ENCODE measurements around the gene UMOD. TPM values are rescaled to one million over a fixed set of nuclear protein-coding genes. Genes with fewer than 3 reads are reported as not detected.
"Not testable (repeated sequence)": the region's sequence is repeated elsewhere in the genome, so short reads cannot be mapped to it uniquely, and the experiment has no call there.

Gene UMOD
- total RNA-seq, 2 donors from 2014 or later, result not detected

- ATAC-seq (replicated peaks in 1 of 2) (no peak), DNase-seq (no peak)
- H3K4me1 Mint-ChIP-seq (ENCODE audit: low read depth), result no peaks in the 10 kb centered on the region
- H3K9me3 Mint-ChIP-seq, result peaks cover 0 to 1% of the 10 kb centered on the region in 2 donors
- H3K27ac Mint-ChIP-seq, result no peak overlapping the region
- H3K27me3 Mint-ChIP-seq (ENCODE audit: low read depth), result no peaks in the 10 kb centered on the region
- no peak overlapping the region for H3K4me3 Mint-ChIP-seq
- H3K36me3 Mint-ChIP-seq (ENCODE audit: insufficient read depth in 2 of 2), result no peaks in the 10 kb centered on the region
Observed at GRCh38 chr16:20326321-20326720, 26.2 kb downstream of the UMOD start.

DNA sequence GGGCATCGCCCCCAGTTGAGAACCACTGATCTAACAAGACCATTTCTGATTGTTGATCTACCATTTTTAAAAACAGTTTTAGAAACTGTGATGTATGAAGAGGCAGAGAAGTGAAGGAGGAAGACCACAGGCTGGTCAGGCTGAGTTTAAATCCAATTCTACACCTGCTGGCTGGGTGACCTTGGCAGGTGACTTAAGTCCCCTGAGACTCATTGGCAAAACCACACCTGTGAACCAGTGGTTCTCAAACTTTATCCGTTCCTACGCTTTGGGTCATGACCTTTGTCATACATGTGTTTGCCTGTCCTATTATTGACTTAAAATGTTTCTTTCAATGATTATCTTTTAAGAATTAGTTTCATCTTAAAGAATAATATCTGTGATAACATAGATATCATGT is 27.5 kb downstream of the UMOD start:
- Mint-ChIP-seq H3K36me3 (ENCODE audit: insufficient read depth in 2 of 2) (no peaks in the 10 kb centered on the region), H3K4me3 (no peak overlapping the region), H3K27ac (no peak overlapping the region), H3K4me1 (ENCODE audit: low read depth) (no peaks in the 10 kb centered on the region), H3K27me3 (ENCODE audit: low read depth) (no peaks in the 10 kb centered on the region), H3K9me3 (peaks cover 0 to 1% of the 10 kb centered on the region in 2 donors)
- DNase-seq (no peak), ATAC-seq (replicated peaks in 1 of 2) (no peak)

- Mint-ChIP-seq H3K4me1 (ENCODE audit: low read depth) (no peaks in the 10 kb centered on the region), H3K36me3 (ENCODE audit: insufficient read depth in 2 of 2) (no peaks in the 10 kb centered on the region), H3K27ac (no peak overlapping the region), H3K9me3 (no peaks in the 10 kb centered on the region), H3K27me3 (ENCODE audit: low read depth) (no peaks in the 10 kb centered on the region), H3K4me3 (no peak overlapping the region)
- DNase-seq (no peak), ATAC-seq (replicated peaks in 1 of 2) (no peak)
Observed at GRCh38 chr16:20323591-20324117, 28.9 kb downstream of the UMOD start.

- Mint-ChIP-seq H3K27me3 (ENCODE audit: low read depth) (no peaks in the 10 kb centered on the region), H3K27ac (no peak overlapping the region), H3K4me3 (no peak overlapping the region), H3K36me3 (ENCODE audit: insufficient read depth in 2 of 2) (no peaks in the 10 kb centered on the region), H3K4me1 (ENCODE audit: low read depth) (no peaks in the 10 kb centered on the region), H3K9me3 (no peaks in the 10 kb centered on the region)
- no peak for ATAC-seq (replicated peaks in 1 of 2)
- no peak for DNase-seq
Observed at GRCh38 chr16:20322696-20323095, 29.8 kb downstream of the UMOD start.

GRCh38 chr16:20321671-20322070 is 30.8 kb downstream of the UMOD start:
- ATAC-seq (replicated peaks in 1 of 2) (no peak), DNase-seq (no peak)
- Mint-ChIP-seq H3K4me1 (ENCODE audit: low read depth) (no peaks in the 10 kb centered on the region), H3K36me3 (ENCODE audit: insufficient read depth in 2 of 2) (no peaks in the 10 kb centered on the region), H3K9me3 (no peaks in the 10 kb centered on the region), H3K4me3 (no peak overlapping the region), H3K27me3 (ENCODE audit: low read depth) (no peaks in the 10 kb centered on the region), H3K27ac (no peak overlapping the region)

- not testable (repeated sequence) for H3K4me3 Mint-ChIP-seq; ATAC-seq (replicated peaks in 1 of 2); H3K27ac Mint-ChIP-seq; H3K9me3 Mint-ChIP-seq; H3K27me3 Mint-ChIP-seq (ENCODE audit: low read depth); DNase-seq; H3K36me3 Mint-ChIP-seq (ENCODE audit: insufficient read depth in 2 of 2); H3K4me1 Mint-ChIP-seq (ENCODE audit: low read depth)
Observed at GRCh38 chr16:20321051-20321450, 31.5 kb downstream of the UMOD start.

GRCh38 chr16:20320592-20320991 is 31.9 kb downstream of the UMOD start:
- no peak for DNase-seq
- Mint-ChIP-seq H3K9me3 (no peaks in the 10 kb centered on the region), H3K4me1 (ENCODE audit: low read depth) (no peaks in the 10 kb centered on the region), H3K36me3 (ENCODE audit: insufficient read depth in 2 of 2) (no peaks in the 10 kb centered on the region), H3K27ac (no peak overlapping the region), H3K27me3 (ENCODE audit: low read depth) (no peaks in the 10 kb centered on the region), H3K4me3 (no peak overlapping the region)
- no peak for ATAC-seq (replicated peaks in 1 of 2)

DNA sequence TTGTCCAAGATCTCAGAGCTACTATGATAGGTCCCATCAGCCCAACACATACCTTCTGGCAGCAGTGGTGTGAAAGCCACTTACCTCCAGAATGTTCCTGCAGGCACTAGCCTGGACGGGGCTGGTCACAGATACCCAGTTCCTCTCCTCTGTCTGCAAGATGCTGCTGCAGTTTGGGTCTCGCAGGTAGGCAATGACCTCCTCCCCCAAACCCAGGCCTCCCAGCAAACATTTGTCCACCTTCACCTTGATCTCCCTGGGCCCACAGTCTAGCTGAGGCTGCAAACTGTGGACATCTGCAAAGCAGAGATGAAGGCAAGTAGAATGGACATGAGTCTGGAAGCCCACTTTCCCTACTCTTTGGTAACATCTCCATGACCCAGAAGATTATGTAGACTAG is 32.3 kb downstream of the UMOD start:
- Mint-ChIP-seq H3K36me3 (ENCODE audit: insufficient read depth in 2 of 2) (no peaks in the 10 kb centered on the region), H3K27me3 (ENCODE audit: low read depth) (no peaks in the 10 kb centered on the region), H3K4me1 (ENCODE audit: low read depth) (no peaks in the 10 kb centered on the region), H3K9me3 (no peaks in the 10 kb centered on the region), H3K4me3 (no peak overlapping the region), H3K27ac (no peak overlapping the region)
- ATAC-seq (replicated peaks in 1 of 2), result no peak
- no peak for DNase-seq

DNA sequence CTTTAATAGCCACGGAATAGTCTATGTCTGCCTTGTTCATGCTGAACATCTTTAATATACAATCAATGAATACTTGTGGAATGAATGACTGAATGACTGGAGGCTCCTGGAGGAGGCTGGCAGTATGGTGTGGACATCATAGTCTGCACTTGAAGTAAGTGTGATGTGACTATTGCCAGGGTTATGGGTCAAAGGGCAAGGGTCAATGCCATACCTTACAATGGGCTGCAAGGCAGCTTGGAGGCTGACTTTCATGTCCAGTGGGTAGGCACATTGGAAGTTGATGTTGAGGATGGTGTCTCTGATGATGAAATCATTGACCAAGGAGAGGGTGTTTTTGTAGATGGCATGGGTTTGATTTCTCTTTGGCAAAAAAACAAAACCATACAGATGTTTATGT is 33.1 kb downstream of the UMOD start:
- ATAC-seq (replicated peaks in 1 of 2) (no peak), DNase-seq (no peak)
- Mint-ChIP-seq H3K36me3 (ENCODE audit: insufficient read depth in 2 of 2) (no peaks in the 10 kb centered on the region), H3K27ac (no peak overlapping the region), H3K4me1 (ENCODE audit: low read depth) (no peaks in the 10 kb centered on the region), H3K9me3 (no peaks in the 10 kb centered on the region), H3K27me3 (ENCODE audit: low read depth) (no peaks in the 10 kb centered on the region), H3K4me3 (no peak overlapping the region)

DNA sequence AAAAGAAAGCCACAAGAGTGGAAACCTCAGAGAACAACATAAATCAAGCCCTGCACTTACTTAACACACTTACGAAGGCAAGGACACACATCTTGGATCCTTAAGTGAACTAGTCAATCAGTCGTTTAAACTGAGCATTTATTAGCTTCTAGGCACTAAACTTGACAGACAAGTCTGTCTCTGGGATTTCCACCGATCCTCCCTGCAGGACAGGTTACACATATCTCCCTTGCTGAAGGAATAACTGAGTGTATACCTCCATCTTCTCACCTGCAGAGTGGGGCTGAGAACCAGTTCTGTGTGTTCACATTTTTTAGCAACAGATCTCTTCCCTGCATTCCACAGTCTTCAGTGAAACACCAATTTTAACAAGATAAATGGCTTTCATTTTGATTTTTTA is 34.1 kb downstream of the UMOD start:
- ATAC-seq (replicated peaks in 1 of 2) (no peak), DNase-seq (no peak)
- no peak overlapping the region for H3K4me3 Mint-ChIP-seq
- no peaks in the 10 kb centered on the region for H3K36me3 Mint-ChIP-seq (ENCODE audit: insufficient read depth in 2 of 2)
- H3K9me3 Mint-ChIP-seq, result no peaks in the 10 kb centered on the region
- H3K27ac Mint-ChIP-seq, result no peak overlapping the region
- H3K27me3 Mint-ChIP-seq (ENCODE audit: low read depth), result no peaks in the 10 kb centered on the region
- H3K4me1 Mint-ChIP-seq (ENCODE audit: low read depth), result no peaks in the 10 kb centered on the region

DNA sequence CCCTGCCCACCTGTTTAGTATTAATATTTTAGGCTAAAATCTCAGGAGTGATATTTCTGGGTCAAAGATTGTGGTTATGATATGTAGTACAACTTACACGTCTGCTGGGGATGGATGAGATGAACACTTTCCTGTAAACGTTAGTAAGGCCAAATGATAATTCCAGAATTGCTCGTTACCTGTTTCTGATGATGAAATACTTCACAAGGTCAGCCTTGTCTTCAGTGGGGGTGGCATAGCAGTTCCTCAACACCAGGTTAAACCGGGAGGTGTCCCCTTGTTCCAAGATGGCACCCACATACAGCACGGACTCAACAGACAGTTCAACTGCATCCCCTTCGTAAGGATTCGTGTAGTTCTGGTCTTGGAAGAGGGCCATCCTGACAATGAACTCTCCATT is 34.5 kb downstream of the UMOD start:
- Mint-ChIP-seq H3K9me3 (peaks cover 0 to 3% of the 10 kb centered on the region in 2 donors), H3K4me1 (ENCODE audit: low read depth) (no peaks in the 10 kb centered on the region), H3K36me3 (ENCODE audit: insufficient read depth in 2 of 2) (no peaks in the 10 kb centered on the region), H3K4me3 (no peak overlapping the region), H3K27me3 (ENCODE audit: low read depth) (no peaks in the 10 kb centered on the region), H3K27ac (no peak overlapping the region)
- DNase-seq (no peak), ATAC-seq (replicated peaks in 1 of 2) (no peak)

GRCh38 chr16:20317117-20317516 is 35.4 kb downstream of the UMOD start:
- no peak overlapping the region for H3K27ac Mint-ChIP-seq
- DNase-seq (no peak), ATAC-seq (replicated peaks in 1 of 2) (no peak)
- no peak overlapping the region for H3K4me3 Mint-ChIP-seq
- no peaks in the 10 kb centered on the region for H3K36me3 Mint-ChIP-seq (ENCODE audit: insufficient read depth in 2 of 2)
- H3K4me1 Mint-ChIP-seq (ENCODE audit: low read depth), result no peaks in the 10 kb centered on the region
- peaks cover 0 to 3% of the 10 kb centered on the region in 2 donors for H3K9me3 Mint-ChIP-seq
- H3K27me3 Mint-ChIP-seq (ENCODE audit: low read depth), result no peaks in the 10 kb centered on the region

DNA sequence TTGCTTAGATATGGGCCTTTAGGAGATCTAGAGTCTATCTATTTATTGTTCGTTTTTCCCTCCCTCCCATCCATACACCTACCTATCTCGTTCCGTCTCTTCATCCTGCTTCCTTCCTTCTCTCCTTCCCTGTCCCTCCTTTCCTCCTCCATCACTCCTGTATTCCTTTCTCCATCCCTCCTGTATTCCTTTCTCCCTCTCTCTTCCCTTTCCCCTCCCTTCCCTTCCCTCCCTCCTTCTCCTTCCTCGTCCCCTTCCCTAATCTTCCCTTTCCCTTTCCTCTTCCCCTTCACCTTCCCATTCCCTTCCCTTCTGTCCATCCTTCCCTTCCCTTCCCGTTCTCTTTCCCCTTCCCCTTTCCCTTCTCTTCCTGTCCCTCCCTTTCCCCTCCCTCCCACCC is 35.8 kb downstream of the UMOD start:
- no peak for DNase-seq
- no peaks in the 10 kb centered on the region for H3K36me3 Mint-ChIP-seq (ENCODE audit: insufficient read depth in 2 of 2)
- H3K27ac Mint-ChIP-seq, result no peak overlapping the region
- H3K4me1 Mint-ChIP-seq (ENCODE audit: low read depth), result no peaks in the 10 kb centered on the region
- no peaks in the 10 kb centered on the region for H3K27me3 Mint-ChIP-seq (ENCODE audit: low read depth)
- H3K9me3 Mint-ChIP-seq, result peaks cover 0 to 3% of the 10 kb centered on the region in 2 donors
- ATAC-seq (replicated peaks in 1 of 2), result no peak
- no peak overlapping the region for H3K4me3 Mint-ChIP-seq

- Mint-ChIP-seq H3K36me3 (ENCODE audit: insufficient read depth in 2 of 2) (no peaks in the 10 kb centered on the region), H3K9me3 (peaks cover 0 to 3% of the 10 kb centered on the region in 2 donors), H3K27ac (no peak overlapping the region), H3K4me3 (no peak overlapping the region), H3K4me1 (ENCODE audit: low read depth) (no peaks in the 10 kb centered on the region), H3K27me3 (ENCODE audit: low read depth) (no peaks in the 10 kb centered on the region)
- DNase-seq, result no peak
- ATAC-seq (replicated peaks in 1 of 2), result no peak
Observed at GRCh38 chr16:20315764-20316163, 36.8 kb downstream of the UMOD start.

Data from activated T-cell treated with anti-CD3 and anti-CD28 coated beads, Interleukin-2, amount 50 U/mL, for 72 hours (primary cell).